ENCODE measurements around the gene KATNAL1. TPM values are rescaled to one million over a fixed set of nuclear protein-coding genes. Genes with fewer than 3 reads are reported as not detected.

The KATNAL1 gene
- polyA plus RNA-seq, 3 donors: 0.49 to 1.2 (median 1.0) TPM

GRCh38 chr13:30204564-30204963, 102.8 kb downstream of the KATNAL1 start:
- WGBS (ENCODE audit: insufficient coverage): no CpG with 5 or more reads among the region's 3 CpGs

GRCh38 chr13:30196025-30196424, 111.3 kb downstream of the KATNAL1 start:
- 98% methylated on average over 3 of the region's 3 CpGs for WGBS (ENCODE audit: insufficient coverage)

More at GRCh38 chr13:30204564-30204963, 102.8 kb downstream of the KATNAL1 start:
- Histone ChIP-seq H3K27ac (ENCODE audit: low read depth in 1 of 2, low read length in 2 of 2) (no peak overlapping the region), H3K36me3 (replicated peaks in 1 of 2; ENCODE audit: control insufficient read depth in 1 of 2, insufficient read depth in 2 of 2, low read length in 2 of 2) (no peaks in the 10 kb centered on the region), H3K27me3 (ENCODE audit: control insufficient read depth in 2 of 2, insufficient read depth in 2 of 2, low read length in 2 of 2) (no peaks in the 10 kb centered on the region), H3K9me3 (replicated peaks in 1 of 2; ENCODE audit: control insufficient read depth in 1 of 2, insufficient read depth in 1 of 2, low read length in 2 of 2) (no peaks in the 10 kb centered on the region), H3K4me2 (replicated peaks; ENCODE audit: extremely low read depth, low read length, poor library complexity, severe bottlenecking) (no peak overlapping the region), H3K79me2 (ENCODE audit: insufficient read depth, low read length) (no peaks in the 10 kb centered on the region), H3K9ac (ENCODE audit: insufficient read depth, low read length, poor library complexity, severe bottlenecking) (no peak overlapping the region), H3K4me1 (ENCODE audit: control insufficient read depth in 1 of 2, insufficient read depth in 2 of 2, low read length in 2 of 2) (no peaks in the 10 kb centered on the region), H4K20me1 (ENCODE audit: insufficient read depth, low read length) (no peaks in the 10 kb centered on the region), H2AFZ (ENCODE audit: insufficient read depth, low read depth, low read length, poor library complexity, severe bottlenecking) (no peak overlapping the region), H3K4me3 (replicated peaks in 1 of 3; ENCODE audit: low read depth in 2 of 3, low read length in 3 of 3) (no peak overlapping the region)
- TF ChIP-seq, protein P1, sequence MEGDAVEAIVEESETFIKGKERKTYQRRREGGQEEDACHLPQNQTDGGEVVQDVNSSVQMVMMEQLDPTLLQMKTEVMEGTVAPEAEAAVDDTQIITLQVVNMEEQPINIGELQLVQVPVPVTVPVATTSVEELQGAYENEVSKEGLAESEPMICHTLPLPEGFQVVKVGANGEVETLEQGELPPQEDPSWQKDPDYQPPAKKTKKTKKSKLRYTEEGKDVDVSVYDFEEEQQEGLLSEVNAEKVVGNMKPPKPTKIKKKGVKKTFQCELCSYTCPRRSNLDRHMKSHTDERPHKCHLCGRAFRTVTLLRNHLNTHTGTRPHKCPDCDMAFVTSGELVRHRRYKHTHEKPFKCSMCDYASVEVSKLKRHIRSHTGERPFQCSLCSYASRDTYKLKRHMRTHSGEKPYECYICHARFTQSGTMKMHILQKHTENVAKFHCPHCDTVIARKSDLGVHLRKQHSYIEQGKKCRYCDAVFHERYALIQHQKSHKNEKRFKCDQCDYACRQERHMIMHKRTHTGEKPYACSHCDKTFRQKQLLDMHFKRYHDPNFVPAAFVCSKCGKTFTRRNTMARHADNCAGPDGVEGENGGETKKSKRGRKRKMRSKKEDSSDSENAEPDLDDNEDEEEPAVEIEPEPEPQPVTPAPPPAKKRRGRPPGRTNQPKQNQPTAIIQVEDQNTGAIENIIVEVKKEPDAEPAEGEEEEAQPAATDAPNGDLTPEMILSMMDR (IDR thresholded peaks at IDR 0.05): no peak
- Mint-ChIP-seq H3K36me3 (peaks cover 13 to 19% of the 10 kb centered on the region in 2 donors), H3K27ac (no peak overlapping the region), H3K4me3 (no peak overlapping the region), H3K4me1 (no peaks in the 10 kb centered on the region), H3K9me3 (no peaks in the 10 kb centered on the region), H3K27me3 (ENCODE audit: low read depth in 3 of 3) (peaks cover 0 to 2% (median 0%) of the 10 kb centered on the region in 3 donors)
- intact Hi-C loops (cut with micrococcal nuclease): no loop called here
- no peak for DNase-seq

More at GRCh38 chr13:30196025-30196424, 111.3 kb downstream of the KATNAL1 start:
- no peak overlapping the region for H3K4me3 Mint-ChIP-seq
- peak overlapping the region in 1 of 7 donors; percentile 25 for H3K27ac Mint-ChIP-seq
- no peak overlapping the region for H2AFZ ChIP-seq (ENCODE audit: insufficient read depth, low read depth, low read length, poor library complexity, severe bottlenecking)
- no peaks in the 10 kb centered on the region for H3K79me2 ChIP-seq (ENCODE audit: insufficient read depth, low read length)
- H3K4me1 ChIP-seq (ENCODE audit: control insufficient read depth in 1 of 2, insufficient read depth in 2 of 2, low read length in 2 of 2): no peaks in the 10 kb centered on the region
- H3K36me3 ChIP-seq (replicated peaks in 1 of 2; ENCODE audit: control insufficient read depth in 1 of 2, insufficient read depth in 2 of 2, low read length in 2 of 2): no peaks in the 10 kb centered on the region
- intact Hi-C loops (cut with micrococcal nuclease): no loop called here
- H3K4me2 ChIP-seq (replicated peaks; ENCODE audit: extremely low read depth, low read length, poor library complexity, severe bottlenecking): no peak overlapping the region
- TF ChIP-seq, protein P1 (IDR thresholded peaks at IDR 0.05): no peak
- no peaks in the 10 kb centered on the region for H3K9me3 ChIP-seq (replicated peaks in 1 of 2; ENCODE audit: control insufficient read depth in 1 of 2, insufficient read depth in 1 of 2, low read length in 2 of 2)
- H3K27me3 ChIP-seq (ENCODE audit: control insufficient read depth in 2 of 2, insufficient read depth in 2 of 2, low read length in 2 of 2): no peaks in the 10 kb centered on the region
- H4K20me1 ChIP-seq (ENCODE audit: insufficient read depth, low read length): no peaks in the 10 kb centered on the region
- no peak for DNase-seq
- peaks cover 0 to 3% of the 10 kb centered on the region in 2 donors for H3K36me3 Mint-ChIP-seq
- H3K27ac ChIP-seq (ENCODE audit: low read depth in 1 of 2, low read length in 2 of 2): no peak overlapping the region
- H3K4me3 ChIP-seq (replicated peaks in 1 of 3; ENCODE audit: low read depth in 2 of 3, low read length in 3 of 3): no peak overlapping the region
- peaks cover 0 to 2% (median 0%) of the 10 kb centered on the region in 3 donors for H3K27me3 Mint-ChIP-seq (ENCODE audit: low read depth in 3 of 3)
- no peaks in the 10 kb centered on the region for H3K9me3 Mint-ChIP-seq
- no peak overlapping the region for H3K9ac ChIP-seq (ENCODE audit: insufficient read depth, low read length, poor library complexity, severe bottlenecking)
- no peaks in the 10 kb centered on the region for H3K4me1 Mint-ChIP-seq

Data from CD14-positive monocyte (primary cell).